Mesenteric fat pad (tissue), 1 donor: ENCODE measurements around the gene ISM2. TPM values are rescaled to one million over a fixed set of nuclear protein-coding genes. Genes with fewer than 3 reads are reported as not detected.
"Not testable (repeated sequence)": the region's sequence is repeated elsewhere in the genome, so short reads cannot be mapped to it uniquely, and the experiment has no call there.

Source experiments
- DNase-seq: peaks from one replicate; pipeline ENCODE4 v3.0.0-alpha.2; 2020; ENCODE audit warnings: low spot score
- long read RNA-seq: library from polyadenylated mRNA; unstranded; transcript quantifications from one replicate; pipeline ENCODE4 v2.0.0, GENCODE V29; 2020
- total RNA-seq: library from RNA; stranded (reverse); fragmentation: NEBNext Ultra II Directional; extraction: Animal tissue kit (Norgen Biotek cat#: 25700); gene quantifications from one replicate; pipeline ENCODE4 v1.2.1, GENCODE V29; 2021
- donor health status: DM: yes; HTN: yes; CAD: no.

ISM2 gene
- total RNA-seq: not detected
- long read RNA-seq: 0 reads

GRCh38 chr14:77498120-77498979 lies at the start of gene ISM2:
ISM2 (minus strand) TSS chr14:77498816; CDS start chr14:77498793, 23 bp downstream.
- DNase-seq: peak; percentile 88

GRCh38 chr14:77547512-77548180 lies 49.0 kb upstream of the ISM2 start:
- DNase-seq: no peak

- DNase-seq: not testable (repeated sequence)
These were observed 46.6 kb upstream of the ISM2 start for GRCh38 chr14:77545171-77545570.

- DNase-seq: no peak
These were observed 46.0 kb upstream of the ISM2 start for GRCh38 chr14:77544571-77544970.

GRCh38 chr14:77543637-77544334 lies 45.2 kb upstream of the ISM2 start:
- no peak for DNase-seq

GRCh38 chr14:77543240-77543551 lies 44.6 kb upstream of the ISM2 start:
- DNase-seq: no peak

GRCh38 chr14:77542421-77543239 lies 44.0 kb upstream of the ISM2 start:
- DNase-seq: no peak

- no peak for DNase-seq
These were observed 43.3 kb upstream of the ISM2 start for GRCh38 chr14:77541905-77542304.

GRCh38 chr14:77536951-77537350 lies 38.3 kb upstream of the ISM2 start:
- DNase-seq: not testable (repeated sequence)

GRCh38 chr14:77531071-77531470 lies 32.5 kb upstream of the ISM2 start:
- no peak for DNase-seq

GRCh38 chr14:77529963-77530362 lies 31.3 kb upstream of the ISM2 start:
- DNase-seq: no peak

GRCh38 chr14:77529213-77529612 lies 30.6 kb upstream of the ISM2 start:
- DNase-seq: no peak

- DNase-seq: not testable (repeated sequence)
These were observed 30.1 kb upstream of the ISM2 start for GRCh38 chr14:77528701-77529100.

- no peak for DNase-seq
These were observed 27.6 kb upstream of the ISM2 start for GRCh38 chr14:77526266-77526665.

GRCh38 chr14:77524536-77524935 lies 25.9 kb upstream of the ISM2 start:
- DNase-seq: no peak

- no peak for DNase-seq
These were observed 24.5 kb upstream of the ISM2 start for GRCh38 chr14:77523109-77523508.

- DNase-seq: no peak
These were observed 21.9 kb upstream of the ISM2 start for GRCh38 chr14:77520555-77520954.

- DNase-seq: no peak
These were observed 17.5 kb upstream of the ISM2 start for GRCh38 chr14:77516126-77516525.

- DNase-seq: no peak
These were observed 13.0 kb upstream of the ISM2 start for GRCh38 chr14:77511486-77512162.

GRCh38 chr14:77509366-77509765 lies 10.8 kb upstream of the ISM2 start:
- DNase-seq: no peak

GRCh38 chr14:77508876-77509275 lies 10.3 kb upstream of the ISM2 start:
- no peak for DNase-seq
